Activated B cell treated with CpG ODN at 0.5 μM for 24 hours (primary cell): Measurements from ENCODE around the gene TMPRSS11D. TPM values are rescaled to one million over a fixed set of nuclear protein-coding genes. Genes with fewer than 3 reads are reported as not detected.

Experiments used
- ATAC-seq: fragments of 200-7000 bp; cut with Tn5 transposase; one replicate; pipeline ENCODE4 v1.10.0; 2021; ENCODE audit warnings: low read depth, mild to moderate bottlenecking, moderate library complexity
- CTCF ChIA-PET: fragments of 350-600 bp; sonication (Branson Sonifier 250); formaldehyde crosslinking; loops from one replicate; lab custom pipeline; 2021; ENCODE audit warnings: antibody characterized with exemption; lab: Charles Lee
- POLR2A ChIA-PET: fragments of 350-600 bp; sonication (Branson Sonifier 250); formaldehyde crosslinking; loops from one replicate; lab custom pipeline; 2021; ENCODE audit warnings: antibody characterized with exemption; lab: Charles Lee
- DNase-seq: peaks from one replicate; pipeline ENCODE4 v3.0.0; 2022
- H3K27ac Mint-ChIP-seq: one replicate; pipeline ENCODE4 v1.8.0; 2020; ENCODE audit warnings: mixed read lengths
- H3K27me3 Mint-ChIP-seq: one replicate; pipeline ENCODE4 v1.8.0; 2021; ENCODE audit warnings: mixed read lengths
- H3K36me3 Mint-ChIP-seq: one replicate; pipeline ENCODE4 v1.8.0; 2021; ENCODE audit warnings: low read depth, mixed read lengths
- H3K4me1 Mint-ChIP-seq: one replicate; pipeline ENCODE4 v1.8.0; 2021; ENCODE audit warnings: mixed read lengths
- H3K4me3 Mint-ChIP-seq: one replicate; pipeline ENCODE4 v1.8.0; 2020; ENCODE audit warnings: mild to moderate bottlenecking, mixed read lengths
- H3K9me3 Mint-ChIP-seq: one replicate; pipeline ENCODE4 v1.8.0; 2020; ENCODE audit warnings: mixed read lengths
- CTCF ChIP-seq: fragments of 200-600 bp; IDR thresholded peaks from one replicate; pipeline ENCODE4 v1.8.0; 2022; ENCODE audit warnings: antibody characterized with exemption, mild to moderate bottlenecking
- intact Hi-C: fragments of 100-400 bp; cut with micrococcal nuclease; formaldehyde crosslinking; loops from one replicate; pipeline ENCODE4 v1.15.1; 2024
- total RNA-seq: library from RNA; stranded (reverse); gene quantifications from 2 replicates; pipeline ENCODE4 v1.2.3, GENCODE V29; 2022

Gene TMPRSS11D
- total RNA-seq, 1 donor from 2014 or later = not detected

DNA sequence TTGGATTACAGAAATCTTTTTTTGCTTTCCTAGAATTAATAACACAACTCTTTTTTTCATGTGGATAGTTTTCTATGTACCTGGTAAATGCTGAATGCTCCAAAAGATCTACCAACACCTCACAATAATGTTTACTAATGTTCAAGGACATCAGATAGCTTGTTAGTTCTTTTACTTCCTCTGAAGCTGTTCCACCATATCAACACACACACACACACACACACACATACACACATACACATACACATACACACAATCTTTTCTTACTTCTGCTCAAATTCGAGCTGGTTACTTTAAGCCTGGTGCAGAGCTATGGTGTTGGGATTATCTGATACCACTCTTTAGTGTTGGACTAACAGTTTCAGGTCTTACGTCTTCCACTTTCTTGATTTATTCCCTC lies 28.3 kb upstream of the TMPRSS11D start:
- intact Hi-C loops = loop anchor here (5.0 kb wide), 1 partner anchor 165 kb away; no protein-coding TSS in a partner anchor
- DNase-seq (no peak), ATAC-seq (no peak)
- Mint-ChIP-seq H3K4me3 (no peak overlapping the region), H3K36me3 (no peaks in the 10 kb centered on the region), H3K27me3 (peaks cover 8% of the 10 kb centered on the region), H3K4me1 (no peaks in the 10 kb centered on the region), H3K27ac (no peak overlapping the region), H3K9me3 (no peaks in the 10 kb centered on the region)
- CTCF ChIA-PET = interaction anchor here (1.2 to 1.7 kb wide), 2 partner anchors 362 to 366 kb away, joined by 4 to 5 read pairs; no protein-coding TSS in a partner anchor
- POLR2A ChIA-PET = no interaction called here
- TF ChIP-seq CTCF = no peak

- Mint-ChIP-seq H3K9me3 (no peaks in the 10 kb centered on the region), H3K4me3 (no peak overlapping the region), H3K27me3 (peaks cover 8% of the 10 kb centered on the region), H3K36me3 (no peaks in the 10 kb centered on the region), H3K4me1 (no peaks in the 10 kb centered on the region), H3K27ac (no peak overlapping the region)
- TF ChIP-seq CTCF = no peak
- ChIA-PET POLR2A (no interaction called here), CTCF (interaction anchor here (1.1 to 2.8 kb wide), 4 partner anchors 11 to 365 kb away, joined by 3 to 14 read pairs (median 4); no protein-coding TSS in a partner anchor)
- DNase-seq = no peak
- intact Hi-C loops = loop anchor here (5.0 kb wide), 1 partner anchor 164 kb away; no protein-coding TSS in a partner anchor
- no peak for ATAC-seq
These were observed 27.8 kb upstream of the TMPRSS11D start for GRCh38 chr4:67911638-67912037.

GRCh38 chr4:67911141-67911540 lies 27.3 kb upstream of the TMPRSS11D start:
- no peaks in the 10 kb centered on the region for H3K4me1 Mint-ChIP-seq
- no peak overlapping the region for H3K27ac Mint-ChIP-seq
- intact Hi-C loops = loop anchor here (5.0 kb wide), 1 partner anchor 164 kb away; no protein-coding TSS in a partner anchor

DNA sequence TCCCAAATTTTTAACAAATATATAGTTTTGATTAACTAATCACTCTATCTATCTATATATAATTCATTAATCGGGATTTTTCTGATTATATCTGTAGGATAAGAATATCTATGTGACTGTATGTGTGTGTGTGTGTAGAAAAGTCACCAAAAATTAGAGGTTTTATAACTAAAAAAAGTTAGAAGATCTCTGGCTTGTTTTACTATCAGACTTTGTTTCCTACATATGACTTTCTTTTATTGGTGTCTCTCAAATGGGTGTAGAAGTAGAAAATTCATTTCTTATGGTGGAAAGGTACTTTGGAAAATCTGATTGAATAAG lies 26.7 kb upstream of the TMPRSS11D start:
- CTCF ChIA-PET = interaction anchor here (0.8 to 2.8 kb wide), 6 partner anchors 10 to 364 kb away, joined by 3 to 14 read pairs (median 4); no protein-coding TSS in a partner anchor
- ATAC-seq = no peak
- Mint-ChIP-seq H3K9me3 (peaks cover 6% of the 10 kb centered on the region), H3K4me3 (no peak overlapping the region), H3K4me1 (no peaks in the 10 kb centered on the region), H3K36me3 (no peaks in the 10 kb centered on the region), H3K27me3 (peaks cover 11% of the 10 kb centered on the region), H3K27ac (no peak overlapping the region)
- POLR2A ChIA-PET = no interaction called here
- intact Hi-C loops = loop anchor here (1.0 to 5.0 kb wide), 2 partner anchors 163 to 365 kb away; partner anchors contain the start of gene CENPC
- no peak for TF ChIP-seq CTCF
- DNase-seq = no peak

More at GRCh38 chr4:67911141-67911540, 27.3 kb upstream of the TMPRSS11D start:
- ChIA-PET POLR2A (no interaction called here), CTCF (interaction anchor here (0.8 to 2.8 kb wide), 6 partner anchors 11 to 365 kb away, joined by 3 to 14 read pairs (median 4); no protein-coding TSS in a partner anchor)
- Mint-ChIP-seq H3K36me3 (no peaks in the 10 kb centered on the region), H3K4me3 (no peak overlapping the region), H3K9me3 (peaks cover 1% of the 10 kb centered on the region), H3K27me3 (peaks cover 10% of the 10 kb centered on the region)
- ATAC-seq = no peak
- TF ChIP-seq CTCF = no peak
- no peak for DNase-seq

DNA sequence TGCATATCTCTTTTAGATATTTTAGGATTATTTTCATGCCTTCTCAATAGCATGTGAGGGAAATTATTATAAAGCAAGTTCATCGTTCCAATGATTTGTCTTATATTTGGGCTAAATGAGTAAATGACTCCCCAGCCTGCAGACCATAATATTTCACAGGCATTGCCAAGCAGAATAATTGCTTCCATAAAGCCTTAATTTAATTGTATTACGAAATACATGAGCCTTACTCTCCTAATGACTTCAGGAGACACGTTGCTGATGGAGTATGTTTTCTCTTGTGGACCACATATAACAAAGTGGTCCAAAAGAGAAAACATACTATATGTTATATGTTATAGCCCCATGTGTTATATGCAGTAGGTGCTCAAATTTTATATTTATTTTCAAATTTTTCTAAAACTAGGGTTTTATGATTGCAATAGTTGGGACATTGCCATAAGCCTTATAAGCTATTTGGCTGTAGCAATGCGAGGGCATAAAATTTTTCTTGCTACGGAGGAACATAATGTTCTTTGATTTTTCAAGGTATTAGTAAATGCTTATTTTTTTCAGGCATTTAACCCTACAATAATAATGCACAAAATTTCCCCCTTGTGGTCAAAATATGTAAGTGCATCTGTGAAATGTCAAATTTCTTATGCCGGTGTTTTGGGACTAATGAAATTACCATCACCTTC lies 26.2 kb upstream of the TMPRSS11D start:
- DNase-seq = no peak
- intact Hi-C loops = loop anchor here (1.0 to 5.0 kb wide), 2 partner anchors 163 to 365 kb away; partner anchors contain the start of gene CENPC
- H3K36me3 Mint-ChIP-seq = no peaks in the 10 kb centered on the region

More for the DNA sequence above, 26.2 kb upstream of the TMPRSS11D start:
- peak; percentile 64 for TF ChIP-seq CTCF
- POLR2A ChIA-PET = no interaction called here
- Mint-ChIP-seq H3K4me3 (no peak overlapping the region), H3K27ac (no peak overlapping the region), H3K4me1 (no peaks in the 10 kb centered on the region), H3K27me3 (peaks cover 13% of the 10 kb centered on the region), H3K9me3 (peaks cover 11% of the 10 kb centered on the region)
- ATAC-seq = no peak
- CTCF ChIA-PET = interaction anchor here (1.1 to 2.8 kb wide), 3 partner anchors 10 to 403 kb away, joined by 3 to 14 read pairs (median 4); no protein-coding TSS in a partner anchor
